Psoas muscle (tissue), 8 donors: Measurements from ENCODE around the gene C11orf58. TPM values are rescaled to one million over a fixed set of nuclear protein-coding genes. Genes with fewer than 3 reads are reported as not detected.
A peak's percentile ranks its signal among the peaks of the same experiment; 100 is the strongest.

Source experiments
- ATAC-seq, 4 donors: fragments of 200-7000 bp; cut with Tn5 transposase; one replicate each; pipeline ENCODE4 v1.9.1; 2020; ENCODE audit warnings: moderate library complexity in 3 of 4, mild to moderate bottlenecking in 2 of 4
- DNase-seq, 2 donors: peaks; one replicate each; pipeline ENCODE4 v3.0.0-alpha.2; 2020
- H3K27ac ChIP-seq: fragments of 200-600 bp; one replicate; pipeline ENCODE4 v1.8.0; 2022
- H3K27me3 ChIP-seq, 3 donors: fragments of 200-600 bp in 1 of 3; one replicate each; pipeline versions ENCODE4 v1.6.1 to v1.8.0; 2013 to 2022; ENCODE audit warnings: low read length in 2 of 3, mild to moderate bottlenecking in 2 of 3, moderate library complexity in 1 of 3; ENCODE audit not compliant: insufficient read depth in 3 of 3
- H3K36me3 ChIP-seq, 2 donors: fragments of 200-600 bp in 1 of 2; one replicate each; pipeline versions ENCODE4 v1.6.1 to v1.8.0; 2013 to 2022; ENCODE audit warnings: low read depth in 1 of 2, mild to moderate bottlenecking in 1 of 2, moderate library complexity in 1 of 2; ENCODE audit not compliant: insufficient read depth in 1 of 2
- H3K4me1 ChIP-seq: fragments of 200-600 bp; one replicate; pipeline ENCODE4 v1.8.0; 2022
- H3K4me3 ChIP-seq: fragments of 200-600 bp; one replicate; pipeline ENCODE4 v1.8.0; 2022; ENCODE audit warnings: mild to moderate bottlenecking
- H3K9me3 ChIP-seq: fragments of 200-600 bp; one replicate; pipeline ENCODE4 v1.8.0; 2022
- CTCF ChIP-seq: fragments of 200-600 bp; IDR thresholded peaks from one replicate; pipeline ENCODE4 v1.8.0; 2022; ENCODE audit warnings: antibody characterized with exemption
- WGBS, 3 donors: extraction: QIAGEN DNeasy Blood & Tissue Kit; methylation state at CpG; one replicate each; pipeline versions ENCODE4 v1.1.6 to v1.1.7; 2013; 5-methylcytosine and 5-hydroxymethylcytosine counted together
- intact Hi-C, 2 donors: fragments of 100-400 bp; cut with DNase I; formaldehyde crosslinking; loops; one replicate each; pipeline versions ENCODE4 v1.11.0 to v1.14.2; 2022
- long read RNA-seq, 2 donors: library from polyadenylated mRNA; unstranded; transcript quantifications; one replicate each; pipeline ENCODE4 v2.0.0, GENCODE V29; 2021
- polyA plus RNA-seq, 3 donors: library from polyadenylated mRNA; stranded (reverse); fragments of 200-250 nt; gene quantifications; one replicate each; pipeline ENCODE4 v1.2.3, GENCODE V29; 2013
- total RNA-seq, 4 donors: library from RNA; stranded (reverse); fragmentation: NEBNext Ultra II Directional in 2 of 4; extraction: Animal tissue kit (Norgen Biotek cat#: 25700) in 2 of 4; gene quantifications; one replicate each; pipeline versions ENCODE4 v1.2.1 to v1.2.4, GENCODE V29; 2021 to 2023
- donor health status: healthy with polysubstance abuse.
- donor health status: DM: no; HTN: no; CAD: no; lungs with moderate emphysema.
- donor health status: Bipolar disorder and iron deficiency.
- donor health status: healthy.
- donor health status: DM: yes; HTN: yes; CAD: no.
- donor health status: DM: no; HTN: no; CAD: no.
- donor health status: DM: no; HTN: no; CAD: no.
- donor health status: DM: yes; HTN: yes; CAD: no.

C11orf58 gene
- total RNA-seq (100 to 1,000 TPM in 2 of 4 donors, 10 to 100 TPM in 2; 82.6 to 150 (median 102) TPM), polyA plus RNA-seq (100 to 1,000 TPM in 1 of 3 donors, 10 to 100 TPM in 2; 80.7 to 218 (median 83.0) TPM)
- long read RNA-seq, donor 1, transcript C11orf58-201 (5 exons, 2,049 nt): major isoform, 58 of 73 reads
- long read RNA-seq, donor 1, partial matches to known transcripts: 1 of 73 reads
- long read RNA-seq, donor 1, other reads (novel, unspliced or antisense): 10 of 73 reads
- long read RNA-seq, donor 2, transcript C11orf58-201 (5 exons, 2,049 nt): major isoform, 187 of 208 reads
- long read RNA-seq, donor 2, partial matches to known transcripts: 1 of 208 reads
- long read RNA-seq, donor 2, other reads (novel, unspliced or antisense): 16 of 208 reads

GRCh38 chr11:16738193-16738946 is at the start of gene C11orf58:
Gene C11orf58 (plus strand): TSS chr11:16738647. CDS start chr11:16738779, 132 bp downstream.
- Histone ChIP-seq H3K4me1 (peaks cover 36% of the 10 kb centered on the region), H3K9me3 (no peaks in the 10 kb centered on the region), H3K4me3 (peak within 1 kb of the TSS; percentile 93), H3K27ac (peak within 1 kb of the TSS; percentile 93), H3K27me3 (no peaks in the 10 kb centered on the region), H3K36me3 (peaks cover 0 to 7% of the 10 kb centered on the region in 2 donors)
- no peak for TF ChIP-seq CTCF
- intact Hi-C loops: loop anchor here in 1 of 2 donors (10.0 kb wide), 1 partner anchor 1586 kb away; the partner anchor contains the start of genes GTF2H1 and HPS5
- 1% methylated on average over 47 of the region's 47 CpGs for WGBS, 3 donors
- ATAC-seq (peak; percentile 95 to 98 (median 98)), DNase-seq (peak; percentile 96 to 97)

- intact Hi-C loops: no loop called here
- no peak for DNase-seq
- Histone ChIP-seq H3K4me1 (no peaks in the 10 kb centered on the region), H3K9me3 (no peaks in the 10 kb centered on the region), H3K27ac (no peak overlapping the region), H3K4me3 (no peak overlapping the region), H3K36me3 (no peaks in the 10 kb centered on the region), H3K27me3 (no peaks in the 10 kb centered on the region)
- WGBS, 3 donors: 86 to 94% (median 87%) methylated on average over 1 of the region's 1 CpG
- TF ChIP-seq CTCF: no peak
- ATAC-seq: no peak
These were observed 48.4 kb upstream of the C11orf58 start for GRCh38 chr11:16690086-16690485.

- no peaks in the 10 kb centered on the region for H3K4me1 ChIP-seq
- H3K27ac ChIP-seq: no peak overlapping the region
- TF ChIP-seq CTCF: no peak
- no peak for ATAC-seq
- intact Hi-C loops: no loop called here
- no peaks in the 10 kb centered on the region for H3K9me3 ChIP-seq
- no peak for DNase-seq
- no peaks in the 10 kb centered on the region for H3K27me3 ChIP-seq
- H3K4me3 ChIP-seq: no peak overlapping the region
- H3K36me3 ChIP-seq: no peaks in the 10 kb centered on the region
These were observed 34.7 kb upstream of the C11orf58 start for GRCh38 chr11:16703795-16704194.

GRCh38 chr11:16713594-16713993 is 24.9 kb upstream of the C11orf58 start:
- Histone ChIP-seq H3K4me3 (no peak overlapping the region), H3K27ac (no peak overlapping the region), H3K36me3 (no peaks in the 10 kb centered on the region), H3K9me3 (no peaks in the 10 kb centered on the region), H3K27me3 (no peaks in the 10 kb centered on the region), H3K4me1 (peaks cover 12% of the 10 kb centered on the region)
- intact Hi-C loops: no loop called here
- ATAC-seq (peak in 3 of 4 donors; percentile 53 to 89 (median 74)), DNase-seq (no peak)
- TF ChIP-seq CTCF: no peak
- 6 to 24% (median 17%) methylated on average over 1 of the region's 1 CpG for WGBS, 3 donors
